Karpas-422 (cell line): Measurements from ENCODE around the gene PAX5. TPM values are rescaled to one million over a fixed set of nuclear protein-coding genes. Genes with fewer than 3 reads are reported as not detected.

Source experiments
- DNase-seq: peaks from one replicate; pipeline ENCODE4 v3.0.0-alpha.2; 2015
- H2AFZ ChIP-seq: fragments of 200-600 bp; sonication (generic); 2 replicates; pipeline ENCODE4 v1.6.1; 2014; ENCODE audit warnings: antibody characterized with exemption, low read length, mixed read lengths
- H3K27ac ChIP-seq: fragments of 200-600 bp; sonication (generic); 2 replicates; pipeline ENCODE4 v1.5.1; 2014; ENCODE audit warnings: mild to moderate bottlenecking, low read length, moderate library complexity
- H3K27me3 ChIP-seq: fragments of 200-600 bp; sonication (generic); 2 replicates; pipeline ENCODE4 v1.6.1; 2014; ENCODE audit warnings: low read length, mixed read lengths
- H3K36me3 ChIP-seq: fragments of 200-600 bp; sonication (generic); 2 replicates; pipeline ENCODE4 v1.6.1; 2014; ENCODE audit warnings: low read length, mixed read lengths; ENCODE audit not compliant: insufficient read depth
- H3K4me1 ChIP-seq: fragments of 200-600 bp; sonication (generic); 2 replicates; pipeline ENCODE4 v1.6.1; 2014; ENCODE audit warnings: mild to moderate bottlenecking, low read length, mixed read lengths
- H3K4me2 ChIP-seq: fragments of 200-600 bp; sonication (generic); 2 replicates; pipeline ENCODE4 v1.6.1; 2014; ENCODE audit warnings: low read length, low read depth, mild to moderate bottlenecking; ENCODE audit not compliant: poor library complexity, severe bottlenecking
- H3K4me3 ChIP-seq: fragments of 200-600 bp; sonication (generic); 2 replicates; pipeline ENCODE4 v1.5.1; 2014; ENCODE audit warnings: mild to moderate bottlenecking, antibody characterized with exemption, low read length, mixed read lengths
- H3K79me2 ChIP-seq: fragments of 200-600 bp; sonication (generic); 2 replicates; pipeline ENCODE4 v1.6.1; 2014; ENCODE audit warnings: mild to moderate bottlenecking, low read length, mixed read lengths
- H3K9ac ChIP-seq: fragments of 200-600 bp; sonication (generic); 2 replicates; pipeline ENCODE4 v1.6.0; 2014; ENCODE audit warnings: low read length
- H3K9me2 ChIP-seq: fragments of 200-600 bp; sonication (generic), shearing (Covaris generic); replicated peaks from 2 replicates; pipeline ENCODE4 v1.6.0; 2014; ENCODE audit warnings: mild to moderate bottlenecking, low read length, moderate library complexity; ENCODE audit not compliant: insufficient read depth
- H3K9me3 ChIP-seq: fragments of 300-700, 200-600 bp; sonication (generic); 2 replicates; pipeline ENCODE4 v1.6.1; 2014; ENCODE audit warnings: low read length, mixed read lengths
- H4K20me1 ChIP-seq: fragments of 200-600 bp; sonication (generic); 2 replicates; pipeline ENCODE4 v1.6.1; 2014; ENCODE audit warnings: mild to moderate bottlenecking, antibody characterized with exemption, low read length, low read depth; ENCODE audit not compliant: insufficient read depth
- total RNA-seq: library from RNA; depleted of rRNA; stranded (reverse); fragments of >200 nt; shearing (Covaris generic); gene quantifications from 2 replicates; pipeline ENCODE4 v1.2.3, GENCODE V29; 2014; ENCODE audit warnings: low replicate concordance

Gene PAX5
- total RNA-seq, 1 experiment from 2014 or later: 88.9 TPM

- Histone ChIP-seq H3K4me2 (peak overlapping the region; percentile 94), H3K27me3 (no peaks in the 10 kb centered on the region), H3K9me2 (no peaks in the 10 kb centered on the region), H4K20me1 (peaks cover 26% of the 10 kb centered on the region), H3K27ac (peak overlapping the region; percentile 87), H3K9me3 (no peaks in the 10 kb centered on the region), H3K36me3 (peaks cover 35% of the 10 kb centered on the region), H3K79me2 (peaks cover 97% of the 10 kb centered on the region), H3K4me3 (peak overlapping the region; percentile 87), H3K4me1 (peaks cover 69% of the 10 kb centered on the region), H3K9ac (peak overlapping the region; percentile 92), H2AFZ (no peak overlapping the region)
- DNase-seq: peak; percentile 74
Measured at GRCh38 chr9:37025071-37025822, 8.8 kb downstream of the PAX5 start.

DNA sequence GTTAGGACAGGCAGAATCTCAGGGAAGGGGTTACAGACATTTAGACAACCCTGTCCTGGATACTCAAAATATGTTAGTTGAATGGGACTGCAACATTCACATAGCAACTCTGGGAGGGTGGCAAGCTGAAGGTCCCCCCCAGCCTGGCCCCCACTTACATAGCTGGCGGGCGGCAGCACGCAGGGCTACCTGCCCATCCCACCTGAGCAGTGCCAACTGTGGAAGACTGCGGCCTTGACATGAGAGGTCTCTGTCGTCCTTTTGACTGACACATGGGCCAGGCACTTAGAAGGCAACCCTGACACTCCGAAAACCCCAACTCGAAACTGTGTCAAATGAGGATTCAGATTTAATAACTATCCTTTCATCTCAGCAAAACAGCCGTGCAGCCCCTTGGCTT lies 16.5 kb downstream of the PAX5 start:
- Histone ChIP-seq H3K27ac (peak overlapping the region; percentile 31; the same call in 1 of the 2 replicates), H2AFZ (no peak overlapping the region), H3K9ac (no peak overlapping the region), H3K79me2 (peaks cover 89% of the 10 kb centered on the region), H3K27me3 (no peaks in the 10 kb centered on the region), H3K4me2 (no peak overlapping the region), H3K4me1 (peaks cover 69% of the 10 kb centered on the region), H3K36me3 (peaks cover 84% of the 10 kb centered on the region), H3K4me3 (no peak overlapping the region), H3K9me2 (no peaks in the 10 kb centered on the region), H3K9me3 (no peaks in the 10 kb centered on the region), H4K20me1 (peaks cover 9% of the 10 kb centered on the region; the same call in 1 of the 2 replicates)
- DNase-seq: no peak

DNA sequence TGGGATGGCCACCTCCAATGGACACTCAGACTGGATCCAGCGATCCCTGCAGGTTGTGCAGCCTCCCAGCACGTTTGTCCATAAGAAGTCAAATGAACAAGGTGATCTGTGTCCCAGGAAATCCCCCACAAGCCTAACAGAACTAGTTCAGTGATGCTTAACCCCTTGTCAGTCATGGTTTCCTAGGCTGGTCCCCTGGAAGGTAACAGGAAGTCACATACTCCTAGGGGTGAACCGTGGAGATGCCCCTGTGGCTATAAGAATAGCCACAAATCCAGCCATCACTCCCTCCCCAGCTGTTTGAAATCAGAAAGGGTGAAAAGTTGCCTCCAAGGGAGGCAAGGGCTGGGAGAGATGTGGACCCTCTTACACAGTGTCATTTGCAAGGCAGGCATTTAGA lies 22.5 kb downstream of the PAX5 start:
- Histone ChIP-seq H3K79me2 (peaks cover 78% of the 10 kb centered on the region), H3K9me2 (no peaks in the 10 kb centered on the region), H3K9ac (peak overlapping the region; percentile 29; the same call in 1 of the 2 replicates), H3K4me1 (peaks cover 95% of the 10 kb centered on the region), H2AFZ (no peak overlapping the region), H4K20me1 (peaks cover 6% of the 10 kb centered on the region; the same call in 1 of the 2 replicates), H3K36me3 (peaks cover 66% of the 10 kb centered on the region), H3K27ac (peak overlapping the region; percentile 84), H3K27me3 (no peaks in the 10 kb centered on the region), H3K4me3 (peak overlapping the region; percentile 21; the same call in 1 of the 2 replicates), H3K9me3 (no peaks in the 10 kb centered on the region), H3K4me2 (peak overlapping the region; percentile 54)
- no peak for DNase-seq

GRCh38 chr9:37010976-37011375 lies 23.1 kb downstream of the PAX5 start:
- Histone ChIP-seq H3K79me2 (peaks cover 75% of the 10 kb centered on the region), H3K27me3 (no peaks in the 10 kb centered on the region), H3K36me3 (peaks cover 63% of the 10 kb centered on the region), H3K27ac (peak overlapping the region; percentile 84), H3K4me3 (peak overlapping the region; percentile 21; the same call in 1 of the 2 replicates), H2AFZ (no peak overlapping the region), H3K4me2 (peak overlapping the region; percentile 54), H4K20me1 (peaks cover 6% of the 10 kb centered on the region; the same call in 1 of the 2 replicates), H3K9me3 (no peaks in the 10 kb centered on the region), H3K9ac (peak overlapping the region; percentile 29; the same call in 1 of the 2 replicates), H3K9me2 (no peaks in the 10 kb centered on the region), H3K4me1 (peaks cover 95% of the 10 kb centered on the region)
- DNase-seq: no peak

GRCh38 chr9:37010180-37010579 lies 23.9 kb downstream of the PAX5 start:
- H2AFZ ChIP-seq: no peak overlapping the region
- H3K9me2 ChIP-seq: no peaks in the 10 kb centered on the region
- H3K36me3 ChIP-seq: peaks cover 66% of the 10 kb centered on the region
- H3K27ac ChIP-seq: peak overlapping the region; percentile 84
- peak overlapping the region; percentile 17 for H3K9ac ChIP-seq
- H3K9me3 ChIP-seq: no peaks in the 10 kb centered on the region
- peaks cover 100% of the 10 kb centered on the region for H3K4me1 ChIP-seq
- DNase-seq: no peak
- H4K20me1 ChIP-seq: peaks cover 6% of the 10 kb centered on the region; the same call in 1 of the 2 replicates
- H3K27me3 ChIP-seq: no peaks in the 10 kb centered on the region
- H3K4me2 ChIP-seq: peak overlapping the region; percentile 54
- peaks cover 74% of the 10 kb centered on the region for H3K79me2 ChIP-seq
- H3K4me3 ChIP-seq: no peak overlapping the region

- no peak for DNase-seq
- no peak overlapping the region for H2AFZ ChIP-seq
- no peaks in the 10 kb centered on the region for H3K27me3 ChIP-seq
- H3K27ac ChIP-seq: peak overlapping the region; percentile 95
- H3K79me2 ChIP-seq: peaks cover 71% of the 10 kb centered on the region
- H3K4me1 ChIP-seq: peaks cover 100% of the 10 kb centered on the region
- H3K9ac ChIP-seq: no peak overlapping the region
- peak overlapping the region; percentile 74 for H3K4me2 ChIP-seq
- H3K36me3 ChIP-seq: peaks cover 56% of the 10 kb centered on the region
- H3K4me3 ChIP-seq: no peak overlapping the region
- peaks cover 3% of the 10 kb centered on the region for H4K20me1 ChIP-seq
- H3K9me2 ChIP-seq: no peaks in the 10 kb centered on the region
- no peaks in the 10 kb centered on the region for H3K9me3 ChIP-seq
Measured at GRCh38 chr9:37007295-37007694, 26.8 kb downstream of the PAX5 start.

GRCh38 chr9:37005517-37006140 lies 28.4 kb downstream of the PAX5 start:
- Histone ChIP-seq H3K27me3 (no peaks in the 10 kb centered on the region), H3K9me2 (no peaks in the 10 kb centered on the region), H3K36me3 (peaks cover 59% of the 10 kb centered on the region), H3K9ac (peak overlapping the region; percentile 52), H4K20me1 (peaks cover 3% of the 10 kb centered on the region; the same call in 1 of the 2 replicates), H2AFZ (no peak overlapping the region), H3K9me3 (no peaks in the 10 kb centered on the region), H3K4me1 (peaks cover 100% of the 10 kb centered on the region), H3K79me2 (peaks cover 74% of the 10 kb centered on the region), H3K4me2 (peak overlapping the region; percentile 74), H3K27ac (peak overlapping the region; percentile 95), H3K4me3 (peak overlapping the region; percentile 49)
- peak; percentile 63 for DNase-seq

- H3K27ac ChIP-seq: peak overlapping the region; percentile 95
- H3K27me3 ChIP-seq: no peaks in the 10 kb centered on the region
- H2AFZ ChIP-seq: no peak overlapping the region
- H3K9me2 ChIP-seq: no peaks in the 10 kb centered on the region
- peaks cover 3% of the 10 kb centered on the region; the same call in 1 of the 2 replicates for H4K20me1 ChIP-seq
- H3K4me2 ChIP-seq: peak overlapping the region; percentile 74
- peaks cover 100% of the 10 kb centered on the region for H3K4me1 ChIP-seq
- H3K79me2 ChIP-seq: peaks cover 76% of the 10 kb centered on the region
- peak overlapping the region; percentile 49 for H3K4me3 ChIP-seq
- H3K9ac ChIP-seq: peak overlapping the region; percentile 52
- H3K36me3 ChIP-seq: peaks cover 67% of the 10 kb centered on the region
- DNase-seq: peak; percentile 93
- no peaks in the 10 kb centered on the region for H3K9me3 ChIP-seq
Measured at GRCh38 chr9:37004424-37004935, 29.6 kb downstream of the PAX5 start.
